Effector memory CD4-positive, alpha-beta T cell (primary cell): ENCODE results near the gene IQCM.

ENCODE experiments used
- DNase-seq, 3 donors: peaks; one replicate each; pipeline ENCODE4 v3.0.0-alpha.2; 2020
- H3K27ac ChIP-seq: 2 replicates; pipeline ENCODE4 v1.7.0; 2013; ENCODE audit warnings: mild to moderate bottlenecking, low read length, moderate library complexity; ENCODE audit not compliant: insufficient read depth, poor library complexity, severe bottlenecking
- H3K27me3 ChIP-seq: replicated peaks from 2 replicates; pipeline ENCODE4 v1.7.0; 2013; ENCODE audit warnings: mild to moderate bottlenecking, low read length; ENCODE audit not compliant: insufficient read depth, control insufficient read depth, poor library complexity, severe bottlenecking
- H3K36me3 ChIP-seq: 2 replicates; pipeline ENCODE4 v1.7.0; 2013; ENCODE audit warnings: mild to moderate bottlenecking, low read length, moderate library complexity; ENCODE audit not compliant: control insufficient read depth, insufficient read depth
- H3K4me1 ChIP-seq: 2 replicates; pipeline ENCODE4 v1.7.0; 2013; ENCODE audit warnings: low read length, mild to moderate bottlenecking; ENCODE audit not compliant: control insufficient read depth, insufficient read depth, poor library complexity, severe bottlenecking
- H3K4me3 ChIP-seq: 2 replicates; pipeline ENCODE4 v1.7.0; 2013; ENCODE audit warnings: low read length, low read depth, mild to moderate bottlenecking; ENCODE audit not compliant: insufficient read depth, poor library complexity, severe bottlenecking
- H3K9me3 ChIP-seq: 2 replicates; pipeline ENCODE4 v1.7.0; 2013; ENCODE audit warnings: mild to moderate bottlenecking, low read length, moderate library complexity; ENCODE audit not compliant: control insufficient read depth

Gene IQCM

DNA sequence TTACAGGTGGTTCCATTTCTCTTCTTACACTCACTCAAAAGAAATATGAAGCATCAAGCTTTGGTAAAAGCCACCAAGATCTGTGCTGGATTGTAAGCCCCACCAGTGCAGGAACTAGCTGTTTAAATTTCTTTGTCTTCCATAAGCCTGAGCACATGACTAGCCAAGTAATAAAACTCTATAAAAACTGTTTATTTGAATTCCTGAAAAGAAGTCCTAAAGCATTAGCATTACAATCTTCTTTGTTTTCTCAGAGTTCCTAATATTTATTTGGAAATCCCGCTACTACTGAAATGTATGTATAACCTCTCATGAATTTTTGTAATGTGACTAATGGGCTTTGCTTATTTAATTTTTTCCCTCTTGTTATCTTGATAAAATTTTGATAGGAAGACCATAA is 65.9 kb downstream of the IQCM start:
- Histone ChIP-seq H3K36me3 (no peaks in the 10 kb centered on the region), H3K4me3 (no peak overlapping the region), H3K27me3 (no peaks in the 10 kb centered on the region), H3K27ac (no peak overlapping the region), H3K4me1 (no peaks in the 10 kb centered on the region), H3K9me3 (no peaks in the 10 kb centered on the region)
- no peak for DNase-seq

DNA sequence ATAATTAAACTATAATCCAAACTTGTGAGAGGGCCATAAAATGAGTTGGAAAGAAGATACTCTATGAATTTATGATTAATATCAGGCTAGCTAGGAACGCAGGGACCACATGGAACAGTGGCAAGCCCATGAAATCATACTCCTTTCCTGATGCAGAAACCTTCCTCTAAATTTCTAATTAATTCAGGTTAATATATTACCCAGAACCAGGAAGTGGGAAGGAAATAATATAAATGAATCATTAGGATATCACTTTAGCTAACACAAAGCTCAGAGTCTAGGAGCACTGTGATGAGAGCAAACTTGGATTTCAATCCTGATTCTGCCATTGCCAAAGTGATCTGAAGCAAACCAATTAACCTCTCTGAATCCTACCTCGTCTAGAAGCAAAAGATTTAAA is 68.0 kb downstream of the IQCM start:
- no peak overlapping the region for H3K27ac ChIP-seq
- DNase-seq, result no peak

DNA sequence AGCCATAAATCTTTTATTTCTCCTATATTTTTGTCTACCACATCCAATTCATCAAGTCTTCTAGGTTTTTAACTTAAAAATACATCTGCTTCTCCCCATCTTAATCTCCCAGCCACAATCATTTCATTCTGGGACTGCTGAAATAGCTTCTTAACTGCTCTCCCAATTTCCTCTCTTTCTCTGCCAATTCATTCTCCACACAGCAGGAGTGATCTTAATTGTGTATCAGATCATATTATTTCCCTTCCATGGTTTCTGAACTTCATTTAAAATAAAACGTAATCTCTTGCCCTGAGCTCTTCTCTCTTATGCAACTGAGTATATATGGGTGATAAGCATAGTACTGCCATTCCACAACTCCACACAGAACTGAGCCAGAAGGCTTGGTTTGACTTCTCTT is 69.4 kb downstream of the IQCM start:
- Histone ChIP-seq H3K27me3 (no peaks in the 10 kb centered on the region), H3K27ac (no peak overlapping the region), H3K4me1 (no peaks in the 10 kb centered on the region), H3K9me3 (no peaks in the 10 kb centered on the region), H3K36me3 (no peaks in the 10 kb centered on the region), H3K4me3 (no peak overlapping the region)
- DNase-seq, result no peak

More for the DNA sequence above, 68.0 kb downstream of the IQCM start:
- H3K27me3 ChIP-seq, result no peaks in the 10 kb centered on the region
- no peaks in the 10 kb centered on the region for H3K36me3 ChIP-seq
- H3K4me1 ChIP-seq, result no peaks in the 10 kb centered on the region
- no peak overlapping the region for H3K4me3 ChIP-seq
- H3K9me3 ChIP-seq, result no peaks in the 10 kb centered on the region

DNA sequence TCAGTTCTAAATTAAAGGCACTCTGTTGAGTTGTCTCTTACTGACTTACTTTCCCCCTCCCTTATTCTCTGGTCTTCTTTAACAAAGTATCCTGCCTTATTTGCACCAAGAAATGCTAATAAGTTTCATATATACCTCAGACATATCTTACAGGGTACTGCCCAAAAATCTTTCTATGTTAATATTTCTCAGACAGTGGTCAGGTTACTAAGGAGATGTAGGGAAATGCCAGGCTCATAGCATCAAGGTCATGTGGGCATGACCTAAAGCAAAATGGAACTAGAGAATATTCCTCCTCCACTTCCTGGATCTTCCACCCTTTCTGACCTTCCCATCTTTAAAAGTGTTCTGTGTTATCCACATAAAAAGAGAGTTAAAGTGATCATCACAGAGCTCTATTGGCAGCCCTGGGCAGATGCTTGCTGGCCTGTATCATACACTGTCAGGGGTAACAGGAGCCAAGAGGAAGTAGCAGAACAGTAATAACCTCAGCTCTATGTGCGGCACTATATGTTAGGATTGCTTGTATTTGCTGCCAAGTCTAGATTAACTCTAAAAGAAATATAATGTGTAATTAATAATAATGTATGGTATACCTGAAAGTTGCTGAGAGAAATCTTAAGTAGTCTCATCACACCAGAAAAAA is 74.3 kb downstream of the IQCM start:
- no peak for DNase-seq

DNA sequence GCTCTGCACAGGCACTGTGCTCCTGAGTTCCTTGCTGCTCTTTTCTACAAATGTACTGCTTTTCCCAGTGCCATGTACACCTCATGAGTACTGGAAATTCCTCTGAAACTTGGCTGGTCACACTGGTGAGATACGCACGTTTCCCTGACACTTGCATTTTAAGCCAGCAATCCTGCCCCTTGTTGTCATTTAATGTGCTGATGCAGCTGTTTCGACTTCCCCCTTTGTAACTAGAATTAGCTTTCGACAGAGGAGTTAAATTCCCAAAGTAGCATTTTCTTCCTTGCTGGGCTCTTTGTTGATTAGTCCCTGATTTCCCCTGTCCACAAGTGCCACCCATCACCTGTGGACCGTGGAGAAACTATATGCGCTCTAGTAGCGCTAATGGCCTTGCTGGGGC is 77.5 kb downstream of the IQCM start:
- H3K9me3 ChIP-seq, result no peaks in the 10 kb centered on the region

More for the DNA sequence above, 74.3 kb downstream of the IQCM start:
- Histone ChIP-seq H3K4me1 (no peaks in the 10 kb centered on the region), H3K36me3 (no peaks in the 10 kb centered on the region), H3K27ac (no peak overlapping the region), H3K9me3 (no peaks in the 10 kb centered on the region), H3K27me3 (no peaks in the 10 kb centered on the region), H3K4me3 (no peak overlapping the region)

DNA sequence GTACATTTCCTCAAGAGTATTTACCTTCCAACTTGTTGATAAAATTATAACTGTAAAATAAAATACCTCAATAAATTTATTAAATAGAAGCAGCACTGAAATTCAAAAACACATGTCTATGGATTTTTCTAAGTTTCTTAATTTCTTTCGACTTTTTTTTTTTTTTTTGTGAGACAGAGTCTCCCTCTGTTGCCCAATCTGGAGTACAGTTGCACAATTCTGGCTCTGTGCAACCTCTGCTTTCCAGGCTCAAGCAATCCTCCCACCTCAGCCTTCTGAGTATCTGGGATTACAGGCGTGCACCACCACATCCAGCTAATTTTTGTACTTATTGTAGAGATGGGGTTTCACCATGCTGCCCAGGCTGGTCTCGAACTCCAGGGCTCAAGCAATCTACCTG is 79.8 kb downstream of the IQCM start:
- Histone ChIP-seq H3K27ac (no peak overlapping the region), H3K27me3 (no peaks in the 10 kb centered on the region), H3K36me3 (no peaks in the 10 kb centered on the region), H3K9me3 (no peaks in the 10 kb centered on the region), H3K4me3 (no peak overlapping the region), H3K4me1 (no peaks in the 10 kb centered on the region)
- no peak for DNase-seq

More for the DNA sequence above, 77.5 kb downstream of the IQCM start:
- H3K27ac ChIP-seq, result no peak overlapping the region
- H3K4me1 ChIP-seq, result no peaks in the 10 kb centered on the region
- no peak overlapping the region for H3K4me3 ChIP-seq
- H3K27me3 ChIP-seq, result no peaks in the 10 kb centered on the region
- H3K36me3 ChIP-seq, result no peaks in the 10 kb centered on the region
- no peak for DNase-seq

DNA sequence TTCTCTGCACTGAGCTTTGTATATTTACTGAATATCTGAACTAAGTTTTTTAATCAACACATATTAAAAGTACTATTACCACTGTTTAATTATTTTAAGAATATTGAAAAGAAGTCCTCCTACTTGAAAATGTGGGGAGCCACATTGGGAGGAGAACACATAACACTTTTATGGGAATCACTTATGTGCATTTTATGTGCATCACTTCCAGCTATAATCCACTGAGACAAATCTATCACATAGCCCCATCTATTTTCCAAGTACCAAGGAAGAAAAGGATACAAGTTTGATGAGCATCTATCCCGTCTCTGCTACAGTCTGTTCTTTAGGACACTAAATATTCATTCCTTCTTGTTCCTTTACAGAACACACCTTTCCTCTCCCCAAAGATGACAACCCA is 87.2 kb downstream of the IQCM start:
- Histone ChIP-seq H3K27me3 (no peaks in the 10 kb centered on the region), H3K36me3 (no peaks in the 10 kb centered on the region), H3K9me3 (no peaks in the 10 kb centered on the region), H3K4me3 (no peak overlapping the region), H3K4me1 (no peaks in the 10 kb centered on the region), H3K27ac (no peak overlapping the region)
- DNase-seq, result no peak

DNA sequence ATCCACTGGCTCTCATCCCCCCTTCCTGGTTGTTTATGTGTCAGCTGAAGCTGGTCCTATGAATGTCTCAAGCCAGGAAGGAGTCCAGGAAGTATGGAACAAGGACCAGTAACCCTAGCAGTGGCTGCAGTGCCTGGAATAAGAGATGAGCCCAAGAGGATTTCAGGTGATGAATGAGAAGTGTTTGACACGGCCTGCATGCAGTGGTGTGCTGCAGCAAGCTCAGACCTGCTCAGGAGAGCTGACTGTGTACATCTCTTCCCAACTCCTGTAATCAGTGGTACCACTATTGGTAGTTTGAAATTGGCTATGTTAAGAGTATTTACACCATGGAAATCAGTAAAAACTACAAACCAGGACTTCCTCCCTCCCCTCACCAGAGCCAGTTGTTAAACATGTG is 88.0 kb downstream of the IQCM start:
- Histone ChIP-seq H3K9me3 (no peaks in the 10 kb centered on the region), H3K36me3 (no peaks in the 10 kb centered on the region), H3K4me1 (no peaks in the 10 kb centered on the region), H3K27me3 (no peaks in the 10 kb centered on the region), H3K4me3 (no peak overlapping the region), H3K27ac (no peak overlapping the region)
- no peak for DNase-seq

DNA sequence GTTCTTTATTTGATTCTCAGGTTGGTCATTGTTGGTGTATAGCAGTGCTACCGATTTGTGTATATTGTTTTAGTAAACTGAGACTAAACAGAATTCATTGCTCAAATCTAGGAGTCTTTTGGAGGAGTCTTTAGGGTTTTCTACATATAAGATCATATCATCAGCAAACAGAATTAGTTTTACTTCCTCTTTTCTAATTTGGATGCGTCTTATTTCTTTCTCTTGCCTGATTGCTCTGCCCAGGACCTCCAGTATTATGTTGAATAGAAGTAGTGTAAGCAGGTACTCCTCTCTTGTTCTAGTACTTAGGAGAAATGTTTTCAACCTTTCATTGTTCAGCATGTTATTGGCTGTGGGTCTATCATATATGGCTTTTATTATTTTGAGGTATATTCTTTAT is 92.6 kb downstream of the IQCM start:
- no peak overlapping the region for H3K4me3 ChIP-seq
- DNase-seq, result no peak
- no peaks in the 10 kb centered on the region for H3K36me3 ChIP-seq
- no peak overlapping the region for H3K27ac ChIP-seq
- no peaks in the 10 kb centered on the region for H3K4me1 ChIP-seq
- H3K9me3 ChIP-seq, result no peaks in the 10 kb centered on the region
- no peaks in the 10 kb centered on the region for H3K27me3 ChIP-seq

DNA sequence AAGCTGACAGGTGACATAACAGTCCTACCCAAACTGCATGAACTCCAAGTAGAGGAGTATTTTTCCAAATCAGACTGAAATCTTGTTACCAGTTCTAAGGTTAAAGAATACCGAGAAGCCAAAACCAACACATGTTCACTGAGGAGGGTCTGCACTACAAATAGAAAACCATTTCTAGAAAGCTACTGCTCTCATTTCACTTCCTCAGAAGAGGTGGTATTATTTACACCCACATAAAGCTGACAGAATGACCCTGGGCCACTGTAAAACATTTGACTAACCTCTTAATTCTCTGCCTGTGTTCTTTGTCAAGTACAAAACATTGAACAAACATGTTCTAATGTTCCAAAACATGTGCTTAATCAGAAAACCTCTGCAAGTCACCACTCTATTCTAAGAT is 95.8 kb downstream of the IQCM start:
- no peaks in the 10 kb centered on the region for H3K9me3 ChIP-seq
- no peak overlapping the region for H3K27ac ChIP-seq
- no peaks in the 10 kb centered on the region for H3K36me3 ChIP-seq
- DNase-seq, result no peak
- no peaks in the 10 kb centered on the region for H3K27me3 ChIP-seq
- H3K4me1 ChIP-seq, result no peaks in the 10 kb centered on the region
- H3K4me3 ChIP-seq, result no peak overlapping the region
